ENCODE data around the gene TPM4. TPM values are rescaled to one million over a fixed set of nuclear protein-coding genes. Genes with fewer than 3 reads are reported as not detected.

The TPM4 gene
- total and polyA plus RNA-seq, 2 of the 8 experiments (the other 6 are each of a cell fraction or from before 2014, with no cell fraction given): 160 to 359 TPM

DNA sequence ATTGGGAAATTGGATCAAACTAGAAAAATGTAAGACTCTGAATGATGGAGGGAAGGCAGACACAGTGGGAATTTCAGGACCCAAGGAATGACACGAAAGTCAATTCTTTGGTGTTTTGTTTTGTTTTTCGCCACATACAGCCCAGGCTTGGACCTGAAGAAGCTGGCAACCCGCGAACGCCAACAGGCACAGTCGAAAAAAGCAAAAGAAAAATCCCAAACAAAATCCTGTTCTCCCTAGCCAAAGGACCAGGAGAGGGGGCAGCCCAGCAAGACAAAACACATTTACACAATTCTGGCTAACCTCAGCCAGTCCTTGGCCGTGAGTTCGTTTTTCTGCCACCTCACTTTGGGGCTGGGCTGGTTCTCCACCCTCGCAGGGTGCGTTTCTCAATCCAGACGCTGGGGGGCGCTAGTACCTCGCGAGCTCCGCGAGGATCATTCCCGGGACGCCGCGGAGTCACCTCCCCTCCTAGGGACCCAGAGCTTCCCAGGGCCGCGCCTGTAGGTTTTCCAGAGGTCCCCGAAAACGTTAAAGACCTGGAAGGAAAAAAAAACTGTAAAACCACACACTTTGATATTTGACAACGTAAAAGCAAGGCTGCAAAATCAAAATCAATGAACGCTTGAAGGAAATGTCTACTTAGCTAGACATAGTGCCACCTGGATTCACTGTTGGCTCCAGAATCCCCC, 34.9 kb upstream of the TPM4 start (continued):
- TF ChIP-seq CHD2 (IDR thresholded peaks at IDR 0.05; ENCODE audit: low read length) (peak; percentile 55; the same call in 1 of the 2 replicates), EGR1 (IDR thresholded peaks at IDR 0.05; ENCODE audit: borderline replicate concordance, low read depth, low read length) (no peak), RFX5 (IDR thresholded peaks at IDR 0.05; ENCODE audit: borderline replicate concordance, low read depth, low read length) (no peak), KDM1A (IDR thresholded peaks at IDR 0.05; ENCODE audit: borderline replicate concordance, low read length) (no peak), YY1 (IDR thresholded peaks at IDR 0.05; ENCODE audit: low read depth, low read length) (no peak), JUN (IDR thresholded peaks at IDR 0.05; ENCODE audit: low read depth, low read length) (no peak), TEAD4 (IDR thresholded peaks at IDR 0.05; ENCODE audit: low read depth, low read length) (no peak), CEBPB (IDR thresholded peaks at IDR 0.05; ENCODE audit: low read depth, low read length) (no peak), CREB1 (IDR thresholded peaks at IDR 0.05) (no peak), FOSL1 (IDR thresholded peaks at IDR 0.05; ENCODE audit: insufficient read depth, low read depth, low read length) (no peak), CBX5 (IDR thresholded peaks at IDR 0.05; ENCODE audit: low read depth, low read length) (no peak), SIX5 (IDR thresholded peaks at IDR 0.05; ENCODE audit: low read depth, low read length) (no peak), EZH2 (IDR thresholded peaks at IDR 0.05; ENCODE audit: low read depth, low read length, severe bottlenecking) (no peak), POLR2AphosphoS5 (IDR thresholded peaks at IDR 0.05; ENCODE audit: low read depth, low read length) (no peak), CHD1 (IDR thresholded peaks at IDR 0.05; ENCODE audit: low read depth, low read length) (no peak), SRF (IDR thresholded peaks at IDR 0.05; ENCODE audit: low read depth, low read length) (no peak), JUND (IDR thresholded peaks at IDR 0.05; ENCODE audit: low read length) (peak; percentile 20; the same call in 1 of the 2 replicates), PHF8 (conservative IDR thresholded peaks at IDR 0.05; ENCODE audit: low read depth, low read length) (no peak), RAD21 (IDR thresholded peaks at IDR 0.05 in 1 of 2, conservative IDR thresholded peaks at IDR 0.05 in 1 of 2; ENCODE audit: low read depth in 2 of 2, low read length in 2 of 2) (peak; percentile 93 to 95), NANOG (IDR thresholded peaks at IDR 0.05; ENCODE audit: insufficient read depth, low read depth, low read length, poor library complexity, severe bottlenecking) (no peak), SIN3A (conservative IDR thresholded peaks at IDR 0.05 in 1 of 2, IDR thresholded peaks at IDR 0.05 in 1 of 2; ENCODE audit: low read depth in 1 of 2, low read length in 2 of 2) (no peak)
- TF ChIP-seq, protein P1, sequence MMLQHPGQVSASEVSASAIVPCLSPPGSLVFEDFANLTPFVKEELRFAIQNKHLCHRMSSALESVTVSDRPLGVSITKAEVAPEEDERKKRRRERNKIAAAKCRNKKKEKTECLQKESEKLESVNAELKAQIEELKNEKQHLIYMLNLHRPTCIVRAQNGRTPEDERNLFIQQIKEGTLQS (IDR thresholded peaks at IDR 0.05; ENCODE audit: insufficient read depth, low read depth, low read length): no peak
- TF ChIP-seq, protein P2, sequence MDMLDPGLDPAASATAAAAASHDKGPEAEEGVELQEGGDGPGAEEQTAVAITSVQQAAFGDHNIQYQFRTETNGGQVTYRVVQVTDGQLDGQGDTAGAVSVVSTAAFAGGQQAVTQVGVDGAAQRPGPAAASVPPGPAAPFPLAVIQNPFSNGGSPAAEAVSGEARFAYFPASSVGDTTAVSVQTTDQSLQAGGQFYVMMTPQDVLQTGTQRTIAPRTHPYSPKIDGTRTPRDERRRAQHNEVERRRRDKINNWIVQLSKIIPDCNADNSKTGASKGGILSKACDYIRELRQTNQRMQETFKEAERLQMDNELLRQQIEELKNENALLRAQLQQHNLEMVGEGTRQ (IDR thresholded peaks at IDR 0.05; ENCODE audit: low read length): no peak
